A673 (cell line): ENCODE results near the gene ZNF592. TPM values are rescaled to one million over a fixed set of nuclear protein-coding genes. Genes with fewer than 3 reads are reported as not detected.
"Not testable (repeated sequence)": the region's sequence is repeated elsewhere in the genome, so short reads cannot be mapped to it uniquely, and the experiment has no call there.

Source experiments
- BruUV-seq: library from RNA; stranded (reverse); fragments of 400-500 nt; replicated peaks from 2 replicates; lab custom pipeline; 2021; lab: Mats Ljungman, UMichigan
- CTCF ChIA-PET: fragments of 300-600 bp; sonication (Branson Sonifier 250); formaldehyde crosslinking; loops from one replicate; lab custom pipeline; 2022; ENCODE audit warnings: antibody characterized with exemption; lab: Charles Lee
- POLR2A ChIA-PET: fragments of 300-600 bp; sonication (Branson Sonifier 250); formaldehyde crosslinking; loops from one replicate; lab custom pipeline; 2022; ENCODE audit warnings: antibody characterized with exemption; ENCODE audit not compliant: low non-redundant PET; lab: Charles Lee
- DNase-seq: peaks from one replicate; pipeline ENCODE4 v3.0.0-alpha.2; 2015; ENCODE audit warnings: low spot score
- H3K27ac ChIP-seq: fragments of 200-600 bp; sonication (generic); 2 replicates; pipeline ENCODE4 v1.5.1; 2016; ENCODE audit warnings: mixed run types, low read depth, mild to moderate bottlenecking, mixed read lengths, antibody characterized with exemption, low read length; ENCODE audit not compliant: poor library complexity, severe bottlenecking
- H3K27me3 ChIP-seq: fragments of 200-600 bp; sonication (generic); replicated peaks from 2 replicates; pipeline ENCODE4 v1.6.1; 2017; ENCODE audit warnings: mixed run types, low read depth, mild to moderate bottlenecking, mixed read lengths, antibody characterized with exemption, low read length; ENCODE audit not compliant: insufficient read depth, poor library complexity
- H3K36me3 ChIP-seq: fragments of 200-600 bp; sonication (generic); 2 replicates; pipeline ENCODE4 v1.6.1; 2016; ENCODE audit warnings: mixed run types, mild to moderate bottlenecking, mixed read lengths, antibody characterized with exemption, low read length; ENCODE audit not compliant: insufficient read depth, poor library complexity, severe bottlenecking
- H3K4me1 ChIP-seq: fragments of 200-600 bp; sonication (generic); 2 replicates; pipeline ENCODE4 v1.6.1; 2017; ENCODE audit warnings: mixed run types, mild to moderate bottlenecking, mixed read lengths, antibody characterized with exemption, low read length; ENCODE audit not compliant: insufficient read depth, poor library complexity, severe bottlenecking
- H3K4me3 ChIP-seq: fragments of 200-600 bp; sonication (generic); 2 replicates; pipeline ENCODE4 v1.5.1; 2016; ENCODE audit warnings: low read depth, mixed run types, mild to moderate bottlenecking, mixed read lengths, low read length; ENCODE audit not compliant: poor library complexity, severe bottlenecking
- H3K9me3 ChIP-seq: fragments of 200-600 bp; sonication (generic); 2 replicates; pipeline ENCODE4 v1.6.1; 2016; ENCODE audit warnings: mixed run types, low read depth, mild to moderate bottlenecking, mixed read lengths, antibody characterized with exemption, low read length; ENCODE audit not compliant: poor library complexity, severe bottlenecking
- CTCF ChIP-seq: fragments of 300-800, 200-600 bp; sonication (generic); conservative IDR thresholded peaks from 2 replicates; pipeline ENCODE4 v1.5.1; 2017; ENCODE audit warnings: low read depth, mild to moderate bottlenecking, antibody characterized with exemption, low read length, moderate library complexity, mixed read lengths
- EZH2 ChIP-seq: fragments of 200-600 bp; sonication (generic); IDR thresholded peaks from 2 replicates; pipeline ENCODE4 v1.6.1; 2017; ENCODE audit warnings: borderline replicate concordance, low read depth, mild to moderate bottlenecking, mixed read lengths, antibody characterized with exemption, low read length; ENCODE audit not compliant: poor library complexity, severe bottlenecking
- intact Hi-C: fragments of 100-400 bp; cut with micrococcal nuclease; formaldehyde crosslinking; loops from one replicate; pipeline ENCODE4 v1.10.0; 2022; ENCODE audit not compliant: unreplicated experiment
- total RNA-seq: library from RNA; stranded (reverse); gene quantifications from 2 replicates; pipeline ENCODE4 v1.2.3, GENCODE V29; 2021

Gene ZNF592
- total RNA-seq, 1 experiment from 2014 or later, result 37.2 TPM

- intact Hi-C loops, result loop anchor here (10.0 kb wide), 1 partner anchor 199 kb away; no protein-coding TSS in a partner anchor
- BruUV-seq, CTCF ChIA-PET, H3K27ac ChIP-seq, H3K4me1 ChIP-seq, H3K36me3 ChIP-seq, H3K4me3 ChIP-seq, H3K27me3 ChIP-seq: not testable (repeated sequence)
- POLR2A ChIA-PET, result interaction anchor here (0.7 kb wide), 1 partner anchor 33 kb away, joined by 8 read pairs; no protein-coding TSS in a partner anchor
- peaks cover 12% of the 10 kb centered on the region for H3K9me3 ChIP-seq
- TF ChIP-seq CTCF, result peak; percentile 66
- peak; percentile 71 for DNase-seq
Measured at GRCh38 chr15:84845631-84846030, 97.2 kb downstream of the ZNF592 start.

- Histone ChIP-seq H3K9me3 (peaks cover 12% of the 10 kb centered on the region), H3K36me3 (no peaks in the 10 kb centered on the region), H3K4me1 (no peaks in the 10 kb centered on the region), H3K27ac (no peak overlapping the region), H3K4me3 (no peak overlapping the region), H3K27me3 (no peaks in the 10 kb centered on the region)
- intact Hi-C loops, result loop anchor here (10.0 kb wide), 1 partner anchor 199 kb away; no protein-coding TSS in a partner anchor
- TF ChIP-seq CTCF (no peak), EZH2 (no peak)
- DNase-seq, result no peak
- POLR2A ChIA-PET, result no interaction called here
- BruUV-seq, result no TSS peak
- CTCF ChIA-PET, result no interaction called here
Measured at GRCh38 chr15:84846269-84846668, 97.9 kb downstream of the ZNF592 start.

- ChIA-PET CTCF (no interaction called here), POLR2A (no interaction called here)
- no peak for DNase-seq
- TF ChIP-seq CTCF (no peak), EZH2 (no peak)
- Histone ChIP-seq H3K4me1 (no peaks in the 10 kb centered on the region), H3K9me3 (peaks cover 12% of the 10 kb centered on the region), H3K36me3 (no peaks in the 10 kb centered on the region), H3K27me3 (no peaks in the 10 kb centered on the region), H3K4me3 (no peak overlapping the region), H3K27ac (no peak overlapping the region)
- no TSS peak for BruUV-seq
- intact Hi-C loops, result loop anchor here (10.0 kb wide), 1 partner anchor 197 kb away; no protein-coding TSS in a partner anchor
Measured at GRCh38 chr15:84847382-84847781, 99.0 kb downstream of the ZNF592 start.
